ENCODE results near the gene CACNA1H.

- TF ChIP-seq CTCF (IDR thresholded peaks at IDR 0.05) (no peak), EZH2 (IDR thresholded peaks at IDR 0.05) (no peak), EZH2phosphoT487 (IDR thresholded peaks at IDR 0.05) (no peak)
Observed at GRCh38 chr16:1200014-1200627, 47.2 kb downstream of the CACNA1H start.
